ENCODE data around the gene WDR74. TPM values are rescaled to one million over a fixed set of nuclear protein-coding genes. Genes with fewer than 3 reads are reported as not detected.
"Not testable (repeated sequence)": the region's sequence is repeated elsewhere in the genome, so short reads cannot be mapped to it uniquely, and the experiment has no call there.

The WDR74 gene
- total RNA-seq, 1 donor from 2014 or later: 124 TPM

DNA sequence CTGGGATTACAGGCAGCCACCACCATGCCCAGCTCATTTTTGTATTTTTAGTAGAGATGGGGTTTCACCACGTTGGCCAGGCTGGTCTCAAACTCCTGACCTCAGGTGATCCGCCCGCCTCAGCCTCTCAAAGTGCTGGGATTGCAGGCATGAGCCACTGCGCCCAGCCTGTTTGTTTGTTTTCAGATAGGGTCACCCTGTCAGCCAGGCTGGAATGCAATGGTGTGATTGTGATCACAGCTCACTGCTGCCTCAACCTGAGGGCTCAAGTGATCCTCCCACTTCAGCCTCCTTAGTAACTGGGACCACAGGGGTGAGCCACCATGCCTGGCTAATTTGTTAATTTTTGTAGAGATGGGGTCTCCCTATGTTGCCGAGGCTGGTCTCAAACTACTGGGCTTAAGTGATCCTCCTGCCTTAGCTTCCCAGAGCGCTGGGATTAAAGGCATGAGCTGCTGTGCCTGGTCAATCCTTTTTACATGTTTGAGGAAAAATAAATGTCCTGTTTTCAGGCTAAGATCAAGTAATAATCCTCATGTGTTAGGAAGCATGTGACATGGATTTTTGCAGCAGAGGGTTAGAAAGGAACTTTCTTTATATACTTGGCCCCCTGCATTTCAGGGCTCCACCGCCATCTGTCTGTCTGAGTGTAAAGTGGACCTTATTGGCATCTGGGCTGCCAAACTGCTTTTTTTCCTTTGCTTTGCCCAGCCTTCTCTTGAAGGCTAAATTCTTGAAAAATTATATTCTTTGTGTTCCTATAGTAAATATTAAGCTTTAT lies 36.5 kb upstream of the WDR74 start:
- Mint-ChIP-seq H3K4me1 (peaks cover 11% of the 10 kb centered on the region), H3K27me3 (no peaks in the 10 kb centered on the region), H3K27ac (no peak overlapping the region), H3K4me3 (no peak overlapping the region), H3K36me3 (ENCODE audit: low read depth) (peaks cover 7% of the 10 kb centered on the region), H3K9me3 (no peaks in the 10 kb centered on the region)
- ChIA-PET POLR2A (interaction anchor here (0.6 to 2.6 kb wide), 6 partner anchors 10 to 318 kb away, joined by 3 to 7 read pairs (median 4); no protein-coding TSS in a partner anchor), CTCF (no interaction called here)
- intact Hi-C loops (cut with micrococcal nuclease): no loop called here
- ATAC-seq (ENCODE audit: low read depth) (no peak), DNase-seq (no peak)
- TF ChIP-seq, protein P1, sequence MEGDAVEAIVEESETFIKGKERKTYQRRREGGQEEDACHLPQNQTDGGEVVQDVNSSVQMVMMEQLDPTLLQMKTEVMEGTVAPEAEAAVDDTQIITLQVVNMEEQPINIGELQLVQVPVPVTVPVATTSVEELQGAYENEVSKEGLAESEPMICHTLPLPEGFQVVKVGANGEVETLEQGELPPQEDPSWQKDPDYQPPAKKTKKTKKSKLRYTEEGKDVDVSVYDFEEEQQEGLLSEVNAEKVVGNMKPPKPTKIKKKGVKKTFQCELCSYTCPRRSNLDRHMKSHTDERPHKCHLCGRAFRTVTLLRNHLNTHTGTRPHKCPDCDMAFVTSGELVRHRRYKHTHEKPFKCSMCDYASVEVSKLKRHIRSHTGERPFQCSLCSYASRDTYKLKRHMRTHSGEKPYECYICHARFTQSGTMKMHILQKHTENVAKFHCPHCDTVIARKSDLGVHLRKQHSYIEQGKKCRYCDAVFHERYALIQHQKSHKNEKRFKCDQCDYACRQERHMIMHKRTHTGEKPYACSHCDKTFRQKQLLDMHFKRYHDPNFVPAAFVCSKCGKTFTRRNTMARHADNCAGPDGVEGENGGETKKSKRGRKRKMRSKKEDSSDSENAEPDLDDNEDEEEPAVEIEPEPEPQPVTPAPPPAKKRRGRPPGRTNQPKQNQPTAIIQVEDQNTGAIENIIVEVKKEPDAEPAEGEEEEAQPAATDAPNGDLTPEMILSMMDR (IDR thresholded peaks at IDR 0.05): no peak

GRCh38 chr11:62874851-62875250 lies 35.5 kb upstream of the WDR74 start:
- POLR2A ChIA-PET: interaction anchor here (0.5 to 0.6 kb wide), 2 partner anchors 94 to 103 kb away, joined by 3 read pairs; no protein-coding TSS in a partner anchor

GRCh38 chr11:62865635-62866034 lies 26.2 kb upstream of the WDR74 start:
- TF ChIP-seq, protein P1 (IDR thresholded peaks at IDR 0.05): no peak
- Mint-ChIP-seq H3K27ac (no peak overlapping the region), H3K9me3 (no peaks in the 10 kb centered on the region), H3K4me3 (no peak overlapping the region), H3K27me3 (no peaks in the 10 kb centered on the region), H3K4me1 (peaks cover 8% of the 10 kb centered on the region), H3K36me3 (ENCODE audit: low read depth) (no peaks in the 10 kb centered on the region)
- no peak for DNase-seq
- intact Hi-C loops (cut with micrococcal nuclease): no loop called here
- ChIA-PET POLR2A (interaction anchor here (0.7 to 2.9 kb wide), 8 partner anchors 10 to 389 kb away, joined by 3 to 18 read pairs (median 5); partner anchors contain the start of genes C11orf98, CSKMT, HNRNPUL2 and TUT1), CTCF (interaction anchor here (1.6 to 5.3 kb wide), 2 partner anchors 79 to 324 kb away, joined by 3 to 66 read pairs; partner anchors contain the start of gene TMEM179B)
- ATAC-seq (ENCODE audit: low read depth): no peak

More at GRCh38 chr11:62874851-62875250, 35.5 kb upstream of the WDR74 start:
- TF ChIP-seq, protein P1 (IDR thresholded peaks at IDR 0.05): no peak
- H3K4me3 Mint-ChIP-seq: no peak overlapping the region
- CTCF ChIA-PET: no interaction called here
- H3K9me3 Mint-ChIP-seq: no peaks in the 10 kb centered on the region
- H3K4me1 Mint-ChIP-seq: peaks cover 4% of the 10 kb centered on the region
- H3K36me3 Mint-ChIP-seq (ENCODE audit: low read depth): no peaks in the 10 kb centered on the region
- intact Hi-C loops (cut with micrococcal nuclease): no loop called here
- DNase-seq (no peak), ATAC-seq (ENCODE audit: low read depth) (no peak)
- H3K27ac Mint-ChIP-seq: no peak overlapping the region
- no peaks in the 10 kb centered on the region for H3K27me3 Mint-ChIP-seq

DNA sequence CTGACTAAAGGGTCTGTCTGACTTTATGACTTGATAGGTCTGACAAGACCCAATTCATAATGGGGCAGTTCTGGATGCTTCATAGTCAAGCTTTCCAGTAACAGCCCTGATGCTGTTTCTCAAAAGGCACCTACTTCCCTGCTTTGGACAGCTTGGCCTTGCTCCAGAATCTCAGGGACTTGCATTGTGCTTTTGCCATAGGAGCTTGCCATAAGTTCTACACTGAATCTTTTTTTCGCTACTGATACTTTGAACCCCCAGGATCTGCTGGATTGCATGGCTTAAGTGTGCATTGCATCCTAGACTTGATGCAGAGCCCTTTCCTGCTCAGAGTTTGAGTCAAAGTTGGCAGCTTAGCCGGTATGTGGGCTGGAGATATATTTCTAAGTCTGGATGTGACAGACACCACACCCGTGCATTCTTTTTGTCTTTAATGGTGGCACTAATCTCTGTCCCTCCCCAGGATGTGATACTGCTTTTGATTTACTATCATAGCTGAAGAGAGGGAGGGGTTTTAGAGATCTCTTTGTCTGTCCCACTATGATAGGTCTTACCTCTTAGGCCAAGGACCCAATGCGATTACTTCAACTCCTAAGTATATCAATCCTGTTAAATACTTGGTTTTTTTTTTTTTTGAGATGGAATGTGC lies 24.4 kb upstream of the WDR74 start:
- H3K27me3 Mint-ChIP-seq: no peaks in the 10 kb centered on the region
- ATAC-seq (ENCODE audit: low read depth) (no peak), DNase-seq (no peak)
- no peak overlapping the region for H3K4me3 Mint-ChIP-seq
- H3K36me3 Mint-ChIP-seq (ENCODE audit: low read depth): no peaks in the 10 kb centered on the region
- peaks cover 8% of the 10 kb centered on the region for H3K4me1 Mint-ChIP-seq
- CTCF ChIA-PET: interaction anchor here (1.1 to 5.3 kb wide), 5 partner anchors 11 to 439 kb away, joined by 3 to 66 read pairs (median 6); partner anchors contain the start of genes MTA2, SLC3A2 and TMEM179B
- TF ChIP-seq, protein P1 (IDR thresholded peaks at IDR 0.05): no peak
- H3K9me3 Mint-ChIP-seq: no peaks in the 10 kb centered on the region
- POLR2A ChIA-PET: interaction anchor here (0.5 to 4.1 kb wide), 12 partner anchors 8 to 272 kb away, joined by 3 to 52 read pairs (median 8); partner anchors contain the start of genes INTS5, POLR2G, SLC3A2 and STX5
- intact Hi-C loops (cut with micrococcal nuclease): loop anchor here (2.0 to 5.0 kb wide), 4 partner anchors 17 to 272 kb away; partner anchors contain the start of genes HNRNPUL2, NXF1, SLC3A2 and TUT1
- H3K27ac Mint-ChIP-seq: peak overlapping the region; percentile 66

DNA sequence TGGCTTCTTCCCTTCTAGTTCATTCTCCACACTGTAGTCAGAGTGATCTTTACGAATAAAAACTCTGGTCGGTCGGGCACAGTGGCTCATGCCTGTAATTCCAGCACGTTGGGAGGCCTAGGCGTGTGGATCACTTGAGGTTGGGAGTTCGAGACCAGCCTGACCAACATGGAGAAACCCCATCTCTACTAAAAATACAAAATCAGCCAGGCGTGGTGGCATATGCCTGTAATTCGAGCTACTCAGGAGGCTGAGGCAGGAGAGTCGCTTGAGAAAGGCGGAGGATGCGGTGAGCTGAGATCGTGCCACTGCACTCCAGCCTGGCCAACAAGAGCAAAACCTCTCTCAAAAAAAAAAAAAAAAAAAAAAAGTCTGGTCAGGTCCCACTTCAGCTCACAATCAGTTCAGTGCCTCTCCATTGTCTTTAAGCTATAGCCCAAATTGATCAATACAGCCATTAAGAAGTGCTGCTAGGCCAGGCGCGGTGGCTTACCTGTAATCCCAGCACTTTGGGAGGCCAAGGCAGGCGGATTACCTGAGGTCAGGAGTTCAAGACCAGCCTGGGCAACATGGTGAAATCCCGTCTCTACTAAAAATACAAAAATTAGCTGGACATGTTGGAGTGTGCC lies 22.3 kb upstream of the WDR74 start:
- POLR2A ChIA-PET: interaction anchor here (0.6 to 4.1 kb wide), 13 partner anchors 10 to 1419 kb away, joined by 3 to 52 read pairs (median 7); partner anchors contain the start of genes AHNAK, C11orf98, CSKMT and HNRNPUL2

More for the DNA sequence above, 22.3 kb upstream of the WDR74 start:
- not testable (repeated sequence) for H3K27me3 Mint-ChIP-seq; H3K36me3 Mint-ChIP-seq (ENCODE audit: low read depth); H3K9me3 Mint-ChIP-seq; H3K4me3 Mint-ChIP-seq; ATAC-seq (ENCODE audit: low read depth); DNase-seq; H3K27ac Mint-ChIP-seq
- intact Hi-C loops (cut with micrococcal nuclease): loop anchor here (1.0 to 5.0 kb wide), 9 partner anchors 19 to 466 kb away; partner anchors contain the start of genes HNRNPUL2, NXF1, SLC3A2 and TUT1
- CTCF ChIA-PET: interaction anchor here (0.6 to 5.3 kb wide), 11 partner anchors 8 to 437 kb away, joined by 3 to 66 read pairs (median 3); partner anchors contain the start of genes SLC3A2, TMEM179B and ZBTB3
- peaks cover 18% of the 10 kb centered on the region for H3K4me1 Mint-ChIP-seq

All from activated B cell treated with CpG ODN at 0.5 μM for 24 hours (primary cell).